Hepatocyte (in vitro differentiated cells): ENCODE data around the gene NCOA6.

Experiments
- CTCF ChIP-seq: fragments of 200-600 bp; sonication (generic); IDR thresholded peaks from 2 replicates; pipeline ENCODE4 v1.5.1; 2016; ENCODE audit warnings: antibody characterized with exemption, mild to moderate bottlenecking; ENCODE audit not compliant: poor library complexity
- EZH2 ChIP-seq: fragments of 200-600 bp; sonication (generic); IDR thresholded peaks from 2 replicates; pipeline ENCODE4 v1.6.1; 2016; ENCODE audit warnings: antibody characterized with exemption, mild to moderate bottlenecking, borderline replicate concordance
- EZH2phosphoT487 ChIP-seq: fragments of 200-600 bp; sonication (generic); IDR thresholded peaks from one replicate; pipeline ENCODE4 v1.6.1; 2018; ENCODE audit warnings: antibody characterized with exemption, mild to moderate bottlenecking, low read depth, moderate library complexity; ENCODE audit not compliant: unreplicated experiment, severe bottlenecking

- TF ChIP-seq EZH2phosphoT487, result no peak
- TF ChIP-seq EZH2, result no peak
- TF ChIP-seq CTCF, result peak; percentile 8
Observed at GRCh38 chr20:34753706-34754461, 71.6 kb downstream of the NCOA6 start.
